GM13977 (cell line): Measurements from ENCODE around the gene CEBPG.

Experiments
- DNase-seq: peaks from one replicate; pipeline ENCODE4 v3.0.0; 2012; ENCODE audit warnings: low spot score
- in situ Hi-C: fragments of 300-500 bp; cut with MboI; formaldehyde crosslinking; loops from one replicate; pipeline ENCODE4 v1.12.0; 2022; ENCODE audit warnings: low sequenced_read_pairs, low pct_unique_long_range_greater_than_20kb, mixed read lengths, inconsistent platforms; ENCODE audit not compliant: unreplicated experiment
- TF ChIP-seq, protein P1 (sequence below): IDR thresholded peaks from 2 replicates; pipeline ENCODE4 v1.5.1; 2012; ENCODE audit warnings: mild to moderate bottlenecking, control low read depth; ENCODE audit not compliant: insufficient read depth; ENCODE audit errors: extremely low read depth, missing control alignments

Gene CEBPG

DNA sequence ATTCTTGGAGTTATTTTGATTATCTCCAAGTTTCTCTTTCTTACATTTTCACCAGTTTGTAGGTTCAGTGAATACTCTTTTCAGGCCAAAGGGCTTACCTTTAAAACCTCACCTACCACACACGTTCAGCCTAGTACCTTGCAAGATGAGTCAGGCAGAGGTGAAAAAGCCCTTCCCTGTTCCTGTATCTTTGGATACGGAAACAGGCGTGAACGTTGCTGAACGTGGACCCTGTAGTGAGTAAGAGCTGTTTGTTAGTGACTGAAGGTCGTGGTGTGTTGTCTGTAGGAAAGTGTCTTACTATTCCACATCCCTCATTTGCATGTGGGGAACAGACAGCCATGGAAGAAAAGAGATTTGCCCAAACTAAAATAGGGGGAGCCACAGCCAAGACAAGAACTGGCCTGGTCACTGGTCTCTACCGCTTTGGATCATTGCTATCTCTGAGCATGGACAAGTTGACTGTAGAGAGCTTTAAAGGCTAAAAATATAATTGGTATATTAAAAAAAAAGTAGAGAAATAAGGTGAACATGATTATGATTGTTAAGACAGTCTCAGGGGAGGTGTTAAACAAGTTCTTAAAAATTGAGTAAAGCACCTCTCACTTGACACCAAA is 3.5 kb downstream of the CEBPG start:
- in situ Hi-C loops: no loop called here
- TF ChIP-seq, protein P1, sequence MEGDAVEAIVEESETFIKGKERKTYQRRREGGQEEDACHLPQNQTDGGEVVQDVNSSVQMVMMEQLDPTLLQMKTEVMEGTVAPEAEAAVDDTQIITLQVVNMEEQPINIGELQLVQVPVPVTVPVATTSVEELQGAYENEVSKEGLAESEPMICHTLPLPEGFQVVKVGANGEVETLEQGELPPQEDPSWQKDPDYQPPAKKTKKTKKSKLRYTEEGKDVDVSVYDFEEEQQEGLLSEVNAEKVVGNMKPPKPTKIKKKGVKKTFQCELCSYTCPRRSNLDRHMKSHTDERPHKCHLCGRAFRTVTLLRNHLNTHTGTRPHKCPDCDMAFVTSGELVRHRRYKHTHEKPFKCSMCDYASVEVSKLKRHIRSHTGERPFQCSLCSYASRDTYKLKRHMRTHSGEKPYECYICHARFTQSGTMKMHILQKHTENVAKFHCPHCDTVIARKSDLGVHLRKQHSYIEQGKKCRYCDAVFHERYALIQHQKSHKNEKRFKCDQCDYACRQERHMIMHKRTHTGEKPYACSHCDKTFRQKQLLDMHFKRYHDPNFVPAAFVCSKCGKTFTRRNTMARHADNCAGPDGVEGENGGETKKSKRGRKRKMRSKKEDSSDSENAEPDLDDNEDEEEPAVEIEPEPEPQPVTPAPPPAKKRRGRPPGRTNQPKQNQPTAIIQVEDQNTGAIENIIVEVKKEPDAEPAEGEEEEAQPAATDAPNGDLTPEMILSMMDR: no peak
- no peak for DNase-seq

- in situ Hi-C loops: no loop called here
- no peak for DNase-seq
- TF ChIP-seq, protein P1: no peak
Observed at GRCh38 chr19:33377586-33378475, 4.3 kb downstream of the CEBPG start.

DNA sequence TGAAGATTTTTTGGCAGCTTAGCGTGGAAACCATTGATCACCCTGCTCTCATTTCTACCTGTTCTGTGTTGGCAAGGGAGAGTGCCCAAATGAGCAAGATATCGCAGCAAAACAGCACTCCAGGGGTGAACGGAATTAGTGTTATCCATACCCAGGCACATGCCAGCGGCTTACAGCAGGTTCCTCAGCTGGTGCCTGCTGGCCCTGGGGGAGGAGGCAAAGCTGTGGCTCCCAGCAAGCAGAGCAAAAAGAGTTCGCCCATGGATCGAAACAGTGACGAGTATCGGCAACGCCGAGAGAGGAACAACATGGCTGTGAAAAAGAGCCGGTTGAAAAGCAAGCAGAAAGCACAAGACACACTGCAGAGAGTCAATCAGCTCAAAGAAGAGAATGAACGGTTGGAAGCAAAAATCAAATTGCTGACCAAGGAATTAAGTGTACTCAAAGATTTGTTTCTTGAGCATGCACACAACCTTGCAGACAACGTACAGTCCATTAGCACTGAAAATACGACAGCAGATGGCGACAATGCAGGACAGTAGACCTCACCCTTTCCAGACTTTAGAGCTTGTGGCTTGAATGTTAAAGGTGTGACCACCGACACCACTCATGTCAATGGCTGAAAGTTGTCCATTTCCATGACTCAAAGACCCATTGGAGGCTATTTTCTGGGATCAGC is 5.8 kb downstream of the CEBPG start:
- DNase-seq: no peak
- in situ Hi-C loops: no loop called here
- TF ChIP-seq, protein P1: no peak

GRCh38 chr19:33381101-33381500 is 7.6 kb downstream of the CEBPG start:
- TF ChIP-seq, protein P1: no peak
- in situ Hi-C loops: no loop called here
- no peak for DNase-seq

DNA sequence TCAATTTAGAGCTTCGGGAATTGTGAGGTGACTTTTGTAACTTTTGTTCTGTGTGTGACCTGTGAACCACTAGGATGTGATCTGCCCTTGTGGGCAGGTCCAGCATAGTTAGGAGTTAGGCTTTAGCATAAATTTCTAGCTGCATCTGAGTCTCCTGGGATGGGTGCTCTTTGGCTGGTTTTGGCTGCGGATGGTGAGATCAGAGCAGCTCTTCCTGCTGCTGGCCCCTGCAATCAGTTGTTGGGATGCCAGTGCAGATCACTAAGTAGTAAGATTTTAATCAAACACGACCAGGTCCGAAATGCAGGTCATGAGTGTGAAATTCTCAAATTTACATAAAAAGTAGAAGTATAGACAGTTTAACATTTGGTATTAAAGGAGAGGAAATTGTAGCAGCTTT is 8.5 kb downstream of the CEBPG start:
- TF ChIP-seq, protein P1: no peak
- no peak for DNase-seq
- in situ Hi-C loops: no loop called here

DNA sequence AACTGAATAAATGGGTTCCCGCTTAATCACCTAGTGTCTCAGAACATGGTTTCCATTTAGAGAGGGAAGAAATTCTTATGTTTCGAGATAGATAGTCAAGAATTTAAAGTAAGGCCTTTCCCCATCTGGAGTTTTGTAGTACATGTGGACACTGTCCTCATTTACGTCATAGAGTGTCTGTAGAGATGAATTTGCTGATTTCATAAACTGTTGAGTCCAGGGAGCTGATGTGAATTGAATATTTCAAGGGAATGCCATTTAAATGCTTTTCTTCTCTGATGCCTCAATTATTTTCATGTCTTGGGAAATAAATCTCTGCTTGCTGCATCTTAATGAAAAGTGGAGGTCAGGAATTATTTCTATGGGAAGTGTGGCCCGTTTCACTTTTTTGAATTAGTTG is 9.5 kb downstream of the CEBPG start:
- in situ Hi-C loops: no loop called here
- DNase-seq: no peak
- TF ChIP-seq, protein P1: no peak
